H1 (cell line): ENCODE data around the gene ARHGEF12. TPM values are rescaled to one million over a fixed set of nuclear protein-coding genes. Genes with fewer than 3 reads are reported as not detected.

Experiments used
- CTCF ChIA-PET: fragments of 300-600 bp; sonication (Branson Sonifier 250); formaldehyde crosslinking; loops from one replicate; lab custom pipeline; 2021; ENCODE audit not compliant: partially characterized antibody; lab: Charles Lee
- POLR2A ChIA-PET: fragments of 300-600 bp; sonication (Branson Sonifier 250); formaldehyde crosslinking; loops from one replicate; lab custom pipeline; 2021; ENCODE audit warnings: inconsistent platforms; ENCODE audit not compliant: partially characterized antibody; lab: Charles Lee
- DNase-seq, 2 experiments: peaks; one replicate each; pipeline versions ENCODE4 v3.0.0 to v3.0.0-alpha.2; 2010 to 2022; ENCODE audit warnings: low spot score in 2 of 2, low read depth in 1 of 2, mixed read lengths in 1 of 2
- FAIRE-seq: peaks from 2 replicates; lab custom pipeline; 2011; peaks lifted over from hg19 to GRCh38; lab: Jason Lieb, UNC
- H2AFZ ChIP-seq: 2 replicates; pipeline ENCODE4 v1.8.1; 2012; ENCODE audit warnings: low read length, inconsistent platforms
- H2AK5ac ChIP-seq: 2 replicates; pipeline ENCODE4 v1.6.1; 2013; ENCODE audit warnings: low read depth, low read length
- H2BK120ac ChIP-seq: replicated peaks from 2 replicates; pipeline ENCODE3; 2013; ENCODE audit warnings: low read depth, low read length, inconsistent platforms
- H2BK12ac ChIP-seq: 2 replicates; pipeline ENCODE4 v1.6.1; 2013; ENCODE audit warnings: low read depth, low read length
- H2BK15ac ChIP-seq: 2 replicates; pipeline ENCODE4 v1.6.1; 2013; ENCODE audit warnings: low read length
- H2BK20ac ChIP-seq: 2 replicates; pipeline ENCODE4 v1.6.1; 2013; ENCODE audit warnings: low read length
- H2BK5ac ChIP-seq: 2 replicates; pipeline ENCODE4 v1.6.1; 2013; ENCODE audit warnings: low read depth, low read length
- H3K14ac ChIP-seq: 2 replicates; pipeline ENCODE4 v1.6.1; 2013; ENCODE audit warnings: inconsistent platforms; ENCODE audit not compliant: insufficient read length
- H3K18ac ChIP-seq: 2 replicates; pipeline ENCODE4 v1.6.1; 2013; ENCODE audit warnings: low read length; ENCODE audit errors: extremely low read depth
- H3K23ac ChIP-seq: 2 replicates; pipeline ENCODE4 v1.6.1; 2013; ENCODE audit warnings: inconsistent platforms; ENCODE audit not compliant: insufficient read length
- H3K23me2 ChIP-seq: 2 replicates; pipeline ENCODE4 v1.6.1; 2013; ENCODE audit warnings: low read depth, low read length
- H3K27ac ChIP-seq: 2 replicates; pipeline ENCODE4 v1.6.1; 2011; ENCODE audit warnings: low read depth, low read length, inconsistent platforms
- H3K27me3 ChIP-seq, 4 experiments: replicated peaks in 1 of 4; 1 replicate in 1 of 4; 2 replicates in 3 of 4; pipeline versions ENCODE4 v1.6.1 to v1.8.1; 2011 to 2013; ENCODE audit warnings: low read length in 3 of 4, mild to moderate bottlenecking in 3 of 4, inconsistent platforms in 2 of 4, mixed read lengths in 2 of 4, moderate library complexity in 1 of 4; ENCODE audit not compliant: control insufficient read depth in 3 of 4, insufficient read depth in 3 of 4; ENCODE audit errors: extremely low read depth in 1 of 4
- H3K36me3 ChIP-seq, 4 experiments: 2 replicates each; pipeline versions ENCODE4 v1.6.1 to v1.8.1; 2011 to 2013; ENCODE audit warnings: mild to moderate bottlenecking in 4 of 4, low read length in 3 of 4, moderate library complexity in 2 of 4, control low read depth in 1 of 4, inconsistent platforms in 1 of 4; ENCODE audit not compliant: insufficient read depth in 4 of 4, control insufficient read depth in 2 of 4
- H3K4ac ChIP-seq: replicated peaks from 2 replicates; pipeline ENCODE3; 2013; ENCODE audit warnings: low read length, low read depth, mixed read lengths, inconsistent platforms; ENCODE audit not compliant: insufficient read length
- H3K4me1 ChIP-seq, 4 experiments: replicated peaks in 1 of 4; 1 replicate in 1 of 4; 2 replicates in 3 of 4; pipeline versions ENCODE4 v1.6.1 to v1.8.1; 2011 to 2013; ENCODE audit warnings: low read length in 3 of 4, inconsistent platforms in 2 of 4, mixed read lengths in 1 of 4; ENCODE audit not compliant: insufficient read depth in 4 of 4, control insufficient read depth in 3 of 4
- H3K4me2 ChIP-seq, 2 experiments: 2 replicates each; pipeline versions ENCODE4 v1.6.1 to v1.8.1; 2011 to 2013; ENCODE audit warnings: low read depth in 2 of 2, low read length in 2 of 2, control low read depth in 1 of 2, inconsistent platforms in 1 of 2, mild to moderate bottlenecking in 1 of 2; ENCODE audit not compliant: insufficient read depth in 1 of 2
- H3K4me3 ChIP-seq, 4 experiments: fragments of 200-600, 300-600 bp in 1 of 4; sonication (generic), shearing (Covaris generic), sonication (Bioruptor Twin) in 1 of 4; 2 replicates each; pipeline versions ENCODE4 v1.5.1 to v1.8.1; 2011 to 2016; ENCODE audit warnings: low read length in 4 of 4, low read depth in 3 of 4, control low read depth in 2 of 4, inconsistent platforms in 2 of 4, mild to moderate bottlenecking in 2 of 4, mixed read lengths in 1 of 4, moderate library complexity in 1 of 4; ENCODE audit not compliant: insufficient read depth in 2 of 4; ENCODE audit errors: extremely low read depth in 1 of 4
- H3K56ac ChIP-seq: replicated peaks from 2 replicates; pipeline ENCODE3; 2013; ENCODE audit warnings: low read depth, mild to moderate bottlenecking, mixed read lengths, low read length, inconsistent platforms; ENCODE audit not compliant: insufficient read length
- H3K79me1 ChIP-seq: 2 replicates; pipeline ENCODE4 v1.6.1; 2013; ENCODE audit warnings: low read depth, low read length, control low read depth
- H3K79me2 ChIP-seq, 2 experiments: 2 replicates each; pipeline versions ENCODE4 v1.6.1 to v1.8.1; 2012 to 2013; ENCODE audit warnings: low read length in 2 of 2, mild to moderate bottlenecking in 2 of 2, inconsistent platforms in 1 of 2; ENCODE audit not compliant: insufficient read depth in 2 of 2, control insufficient read depth in 1 of 2
- H3K9ac ChIP-seq, 4 experiments: replicated peaks in 1 of 4; 1 replicate in 1 of 4; 2 replicates in 3 of 4; pipeline versions ENCODE4 v1.6.1 to v1.8.1; 2011 to 2013; ENCODE audit warnings: low read depth in 3 of 4, low read length in 3 of 4, control low read depth in 2 of 4, mild to moderate bottlenecking in 2 of 4, moderate library complexity in 2 of 4, inconsistent platforms in 1 of 4; ENCODE audit errors: extremely low read depth in 1 of 4
- H3K9me3 ChIP-seq, 2 experiments: 2 replicates each; pipeline versions ENCODE4 v1.6.1 to v1.8.1; 2012 to 2013; ENCODE audit warnings: mild to moderate bottlenecking in 2 of 2, moderate library complexity in 2 of 2, control low read depth in 1 of 2, inconsistent platforms in 1 of 2, low read depth in 1 of 2, low read length in 1 of 2, mixed read lengths in 1 of 2; ENCODE audit not compliant: insufficient read depth in 2 of 2
- H4K20me1 ChIP-seq, 2 experiments: replicated peaks in 1 of 2; 2 replicates each; pipeline versions ENCODE3 to v1.8.1; 2011 to 2013; ENCODE audit warnings: inconsistent platforms in 2 of 2, low read length in 2 of 2, mild to moderate bottlenecking in 1 of 2; ENCODE audit not compliant: insufficient read depth in 2 of 2, control insufficient read depth in 1 of 2
- H4K5ac ChIP-seq: 2 replicates; pipeline ENCODE4 v1.6.1; 2013; ENCODE audit warnings: low read length, low read depth, mixed read lengths, inconsistent platforms; ENCODE audit not compliant: insufficient read length
- H4K8ac ChIP-seq: 2 replicates; pipeline ENCODE4 v1.8.0; 2013; ENCODE audit warnings: mild to moderate bottlenecking, moderate library complexity, low read length, inconsistent platforms; ENCODE audit not compliant: insufficient read depth; ENCODE audit errors: extremely low read depth
- H4K91ac ChIP-seq: replicated peaks from 2 replicates; pipeline ENCODE3; 2013; ENCODE audit warnings: low read length, mixed read lengths, inconsistent platforms; ENCODE audit not compliant: insufficient read length
- MAFK ChIP-seq: IDR thresholded peaks from 2 replicates; pipeline ENCODE4 v1.6.1; 2012; ENCODE audit warnings: low read depth, mild to moderate bottlenecking, improper control_type of control experiment, low read length
- SIN3A ChIP-seq, 2 experiments: IDR thresholded peaks in 1 of 2; conservative IDR thresholded peaks in 1 of 2; 2 replicates each; pipeline ENCODE4 v1.6.1; 2011 to 2012; ENCODE audit warnings: low read length in 2 of 2, improper control_type of control experiment in 1 of 2, low read depth in 1 of 2, mild to moderate bottlenecking in 1 of 2
- TBP ChIP-seq: IDR thresholded peaks from 2 replicates; pipeline ENCODE4 v1.6.1; 2011; ENCODE audit warnings: low read depth, low read length, improper control_type of control experiment
- WGBS, 2 experiments: shearing (Covaris generic) in 1 of 2; methylation state at CpG; one replicate each; pipeline versions ENCODE4 v1.1.6 to v1.1.7; 2013 to 2015; ENCODE audit warnings: low lambda C conversion rate in 2 of 2, mixed read lengths in 2 of 2, inconsistent platforms in 1 of 2, low coverage in 1 of 2, missing lambda C conversion rate in 1 of 2; ENCODE audit not compliant: insufficient replicate concordance in 2 of 2, insufficient coverage in 1 of 2, insufficient read length in 1 of 2; ENCODE audit errors: extremely low coverage in 1 of 2, missing lambda C conversion rate in 1 of 2; 5-methylcytosine and 5-hydroxymethylcytosine counted together
- polyA plus RNA-seq, 7 experiments: library from polyadenylated mRNA; depleted of rRNA in 3 of 7; stranded (reverse) in 5 of 7; unstranded in 2 of 7; fragments of >200 nt in 5 of 7; fragments of 200-250 nt in 2 of 7; gene quantifications; 1 replicate in 5 of 7; 2 replicates in 1 of 7; 4 replicates in 1 of 7; pipeline versions ENCODE4 v1.2.1 to v1.2.3, GENCODE V29; 2011 to 2013; ENCODE audit warnings: missing spikeins in 2 of 7, mixed read lengths in 2 of 7
- total RNA-seq: library from RNA; stranded (reverse); fragmentation: NEBNext Ultra II Directional; extraction: Animal tissue kit (Norgen Biotek cat#: 25700); gene quantifications from 2 replicates; pipeline ENCODE4 v1.2.1, GENCODE V29; 2021

The ARHGEF12 gene
- total and polyA plus RNA-seq, 2 of the 8 experiments (the other 6 are each of a cell fraction or from before 2014, with no cell fraction given): 5.1 to 33.7 TPM

- 91% methylated on average over 5 of the region's 5 CpGs; no CpG with 5 or more reads in 1 of the 2 experiments for WGBS, 2 experiments
- peaks cover 0 to 3% (median 1%) of the 10 kb centered on the region in 4 experiments; a peak in 4 of 7 replicates for H3K4me1 ChIP-seq
- no peak overlapping the region for H3K27ac ChIP-seq
- no peak overlapping the region for H3K4me2 ChIP-seq
- H3K79me1 ChIP-seq: 0 out of 2 replicates have a peak, but pooled peaks cover 2% of the 10 kb centered on the region
- H2AFZ ChIP-seq: no peak overlapping the region
- no peak overlapping the region for H4K5ac ChIP-seq
- H4K91ac ChIP-seq: no peak overlapping the region
- no peak overlapping the region for H3K4me3 ChIP-seq
- H2BK12ac ChIP-seq: no peak overlapping the region
- H2BK5ac ChIP-seq: no peak overlapping the region
- no peak overlapping the region for H2BK15ac ChIP-seq
- no peak overlapping the region for H3K4ac ChIP-seq
- peaks cover 3 to 13% of the 10 kb centered on the region in 2 experiments; a peak in 3 of 4 replicates for H3K79me2 ChIP-seq
- peaks cover 0 to 6% of the 10 kb centered on the region in 2 experiments for H4K20me1 ChIP-seq
- H3K56ac ChIP-seq: no peak overlapping the region
- DNase-seq (no peak), FAIRE-seq (no peak)
- no peak overlapping the region for H2BK120ac ChIP-seq
- no peaks in the 10 kb centered on the region for H3K27me3 ChIP-seq
- ChIA-PET POLR2A (no interaction called here), CTCF (interaction anchor here (1.2 to 2.5 kb wide), 5 partner anchors 9 to 596 kb away, joined by 3 to 8 read pairs (median 4); partner anchors contain the start of gene POU2F3)
- H2BK20ac ChIP-seq: no peak overlapping the region
- no peak overlapping the region for H3K9ac ChIP-seq
- H3K36me3 ChIP-seq: peaks cover 0 to 10% (median 3%) of the 10 kb centered on the region in 4 experiments; a peak in 4 of 8 replicates
- TF ChIP-seq SIN3A (conservative IDR thresholded peaks at IDR 0.05 in 1 of 2, IDR thresholded peaks at IDR 0.05 in 1 of 2; ENCODE audit: low read depth in 1 of 2, low read length in 2 of 2) (no peak), MAFK (peak; percentile 27; the same call in 1 of the 2 replicates), TBP (no peak)
- H4K8ac ChIP-seq: no peak overlapping the region
- H3K9me3 ChIP-seq: no peaks in the 10 kb centered on the region
- no peak overlapping the region for H3K14ac ChIP-seq
- H3K18ac ChIP-seq: no peak overlapping the region
- no peak overlapping the region for H3K23ac ChIP-seq
- H2AK5ac ChIP-seq: no peak overlapping the region
- H3K23me2 ChIP-seq: peaks cover 10% of the 10 kb centered on the region
These were observed 3.1 kb upstream of the ARHGEF12 start for GRCh38 chr11:120332822-120333716.
